HEK293T (cell line): ENCODE results near the gene AGMO.

ENCODE experiments used
- FOXK2 ChIP-seq: fragments of 450-650 bp; IDR thresholded peaks from 2 replicates; pipeline ENCODE4 v1.6.1; 2016; ENCODE audit warnings: mild to moderate bottlenecking
- TARDBP ChIP-seq: fragments of 450-650 bp; IDR thresholded peaks from 2 replicates; pipeline ENCODE4 v1.6.1; 2016

GRCh38 chr7:15236952-15237351 is 324.9 kb downstream of the AGMO start:
- no peak for TF ChIP-seq TARDBP
- TF ChIP-seq FOXK2 = no peak
